ENCODE results near the gene SEC61B.

Gene SEC61B
- 21.8 reads per million, percentile 48 among the genes with 10 or more reads in this experiment for total RNA-seq

GRCh38 chr9:99221621-99222415 is at the start of gene SEC61B, which contains the start of gene ALG2:
TSS of gene SEC61B (plus strand) at chr9:99222282. CDS start at chr9:99222364, 82 bp downstream.
TSS of gene ALG2 (minus strand) at chr9:99221942. CDS start at chr9:99221894, 48 bp downstream.
- peak; percentile 91 for DNase-seq

GRCh38 chr9:99173570-99174504 is 48.2 kb upstream of the SEC61B start:
- no peak for DNase-seq

- DNase-seq = no peak
Measured at GRCh38 chr9:99176527-99177013, 45.5 kb upstream of the SEC61B start.

GRCh38 chr9:99177576-99178366 is 44.3 kb upstream of the SEC61B start:
- no peak for DNase-seq

- DNase-seq = no peak
Measured at GRCh38 chr9:99178912-99179872, 42.9 kb upstream of the SEC61B start.

GRCh38 chr9:99180199-99180598 is 41.9 kb upstream of the SEC61B start:
- DNase-seq = no peak

GRCh38 chr9:99180662-99181061 is 41.4 kb upstream of the SEC61B start:
- no peak for DNase-seq

- DNase-seq = no peak
Measured at GRCh38 chr9:99181206-99181605, 40.9 kb upstream of the SEC61B start.

GRCh38 chr9:99181621-99182020 is 40.5 kb upstream of the SEC61B start:
- DNase-seq = no peak

- no peak for DNase-seq
Measured at GRCh38 chr9:99182356-99182755, 39.7 kb upstream of the SEC61B start.

GRCh38 chr9:99183616-99184015 is 38.5 kb upstream of the SEC61B start:
- DNase-seq = no peak

GRCh38 chr9:99184110-99184474 is 38.0 kb upstream of the SEC61B start:
- DNase-seq = no peak

GRCh38 chr9:99184475-99185347 is 37.4 kb upstream of the SEC61B start:
- DNase-seq = peak; percentile 55

- DNase-seq = no peak
Measured at GRCh38 chr9:99185348-99185632, 36.8 kb upstream of the SEC61B start.

- DNase-seq = no peak
Measured at GRCh38 chr9:99185934-99186333, 36.1 kb upstream of the SEC61B start.

- no peak for DNase-seq
Measured at GRCh38 chr9:99187311-99187710, 34.8 kb upstream of the SEC61B start.

GRCh38 chr9:99189186-99189585 is 32.9 kb upstream of the SEC61B start:
- DNase-seq = no peak

GRCh38 chr9:99189887-99190596 is 32.0 kb upstream of the SEC61B start:
- DNase-seq = no peak

- no peak for DNase-seq
Measured at GRCh38 chr9:99190597-99191283, 31.3 kb upstream of the SEC61B start.

Data from effector CD4-positive, alpha-beta T cell (primary cell).